Measurements from ENCODE around the gene MAP9. TPM values are rescaled to one million over a fixed set of nuclear protein-coding genes. Genes with fewer than 3 reads are reported as not detected.

Gene MAP9
- polyA plus RNA-seq, 1 of the 3 experiments (the other 2 are of a cell fraction): 4.1 TPM

DNA sequence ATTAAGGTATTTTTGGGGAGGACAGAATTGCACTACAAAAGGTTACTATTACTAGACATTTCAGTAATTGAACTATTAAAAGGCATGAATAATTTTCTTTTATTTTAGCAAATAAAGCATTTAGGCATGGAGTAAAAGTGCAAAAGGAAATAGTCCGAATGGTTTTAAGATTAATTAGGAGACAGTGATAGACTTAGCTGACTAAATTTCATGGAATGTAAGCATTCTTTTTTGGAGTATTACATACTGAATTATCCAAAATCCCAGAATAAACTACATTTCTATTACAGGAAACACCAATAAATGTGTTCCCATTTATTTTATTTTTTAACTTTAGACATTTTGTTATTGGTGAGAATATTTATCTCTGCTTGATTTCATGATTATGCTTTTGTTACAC lies 30.7 kb upstream of the MAP9 start:
- ChIA-PET CTCF (no interaction called here), POLR2A (no interaction called here)
- no peak overlapping the region for H3K4me2 ChIP-seq
- 36% methylated on average over 1 of the region's 1 CpG for WGBS (ENCODE audit: low lambda C conversion rate)
- H3K9me2 ChIP-seq: no peaks in the 10 kb centered on the region
- DNase-seq: no peak
- H3K4me1 ChIP-seq (ENCODE audit: control insufficient read depth in 1 of 2, insufficient read depth in 2 of 2, low read depth in 1 of 2, low read length in 1 of 2): no peaks in the 10 kb centered on the region
- H3K9me3 ChIP-seq: no peaks in the 10 kb centered on the region
- no peak overlapping the region for H3K9ac ChIP-seq
- no peaks in the 10 kb centered on the region for H3F3A ChIP-seq (replicated peaks; ENCODE audit: insufficient read depth)
- no peak for TF ChIP-seq RXRA (IDR thresholded peaks at IDR 0.05; ENCODE audit: borderline replicate concordance, low read depth)
- TF ChIP-seq, protein P1, sequence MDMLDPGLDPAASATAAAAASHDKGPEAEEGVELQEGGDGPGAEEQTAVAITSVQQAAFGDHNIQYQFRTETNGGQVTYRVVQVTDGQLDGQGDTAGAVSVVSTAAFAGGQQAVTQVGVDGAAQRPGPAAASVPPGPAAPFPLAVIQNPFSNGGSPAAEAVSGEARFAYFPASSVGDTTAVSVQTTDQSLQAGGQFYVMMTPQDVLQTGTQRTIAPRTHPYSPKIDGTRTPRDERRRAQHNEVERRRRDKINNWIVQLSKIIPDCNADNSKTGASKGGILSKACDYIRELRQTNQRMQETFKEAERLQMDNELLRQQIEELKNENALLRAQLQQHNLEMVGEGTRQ (IDR thresholded peaks at IDR 0.05; ENCODE audit: borderline replicate concordance, low read depth, low read length): no peak
- no peak for TF ChIP-seq ELF1 (IDR thresholded peaks at IDR 0.05)
- TF ChIP-seq MEF2A (IDR thresholded peaks at IDR 0.05; ENCODE audit: borderline replicate concordance, low read depth): no peak
- TF ChIP-seq MXI1 (IDR thresholded peaks at IDR 0.05; ENCODE audit: low read depth, low read length): no peak
- TF ChIP-seq, protein P2, sequence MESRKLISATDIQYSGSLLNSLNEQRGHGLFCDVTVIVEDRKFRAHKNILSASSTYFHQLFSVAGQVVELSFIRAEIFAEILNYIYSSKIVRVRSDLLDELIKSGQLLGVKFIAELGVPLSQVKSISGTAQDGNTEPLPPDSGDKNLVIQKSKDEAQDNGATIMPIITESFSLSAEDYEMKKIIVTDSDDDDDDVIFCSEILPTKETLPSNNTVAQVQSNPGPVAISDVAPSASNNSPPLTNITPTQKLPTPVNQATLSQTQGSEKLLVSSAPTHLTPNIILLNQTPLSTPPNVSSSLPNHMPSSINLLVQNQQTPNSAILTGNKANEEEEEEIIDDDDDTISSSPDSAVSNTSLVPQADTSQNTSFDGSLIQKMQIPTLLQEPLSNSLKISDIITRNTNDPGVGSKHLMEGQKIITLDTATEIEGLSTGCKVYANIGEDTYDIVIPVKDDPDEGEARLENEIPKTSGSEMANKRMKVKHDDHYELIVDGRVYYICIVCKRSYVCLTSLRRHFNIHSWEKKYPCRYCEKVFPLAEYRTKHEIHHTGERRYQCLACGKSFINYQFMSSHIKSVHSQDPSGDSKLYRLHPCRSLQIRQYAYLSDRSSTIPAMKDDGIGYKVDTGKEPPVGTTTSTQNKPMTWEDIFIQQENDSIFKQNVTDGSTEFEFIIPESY (IDR thresholded peaks at IDR 0.05; ENCODE audit: borderline replicate concordance, low read depth): no peak
- TF ChIP-seq SMC3 (IDR thresholded peaks at IDR 0.05; ENCODE audit: low read depth, low read length): no peak
- TF ChIP-seq TEAD4 (IDR thresholded peaks at IDR 0.05; ENCODE audit: borderline replicate concordance, insufficient read depth): no peak
- no peak for TF ChIP-seq NRF1 (IDR thresholded peaks at IDR 0.05; ENCODE audit: low read depth, low read length)
- TF ChIP-seq, protein P3, sequence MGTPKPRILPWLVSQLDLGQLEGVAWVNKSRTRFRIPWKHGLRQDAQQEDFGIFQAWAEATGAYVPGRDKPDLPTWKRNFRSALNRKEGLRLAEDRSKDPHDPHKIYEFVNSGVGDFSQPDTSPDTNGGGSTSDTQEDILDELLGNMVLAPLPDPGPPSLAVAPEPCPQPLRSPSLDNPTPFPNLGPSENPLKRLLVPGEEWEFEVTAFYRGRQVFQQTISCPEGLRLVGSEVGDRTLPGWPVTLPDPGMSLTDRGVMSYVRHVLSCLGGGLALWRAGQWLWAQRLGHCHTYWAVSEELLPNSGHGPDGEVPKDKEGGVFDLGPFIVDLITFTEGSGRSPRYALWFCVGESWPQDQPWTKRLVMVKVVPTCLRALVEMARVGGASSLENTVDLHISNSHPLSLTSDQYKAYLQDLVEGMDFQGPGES (IDR thresholded peaks at IDR 0.05; ENCODE audit: low read depth, low read length): no peak
- no peak for TF ChIP-seq YY1 (IDR thresholded peaks at IDR 0.05; ENCODE audit: low read depth)
- no peak for TF ChIP-seq JUND (IDR thresholded peaks at IDR 0.05)
- TF ChIP-seq FOXJ3 (CRISPR knock-in tag; IDR thresholded peaks at IDR 0.05): no peak
- TF ChIP-seq, protein P4, sequence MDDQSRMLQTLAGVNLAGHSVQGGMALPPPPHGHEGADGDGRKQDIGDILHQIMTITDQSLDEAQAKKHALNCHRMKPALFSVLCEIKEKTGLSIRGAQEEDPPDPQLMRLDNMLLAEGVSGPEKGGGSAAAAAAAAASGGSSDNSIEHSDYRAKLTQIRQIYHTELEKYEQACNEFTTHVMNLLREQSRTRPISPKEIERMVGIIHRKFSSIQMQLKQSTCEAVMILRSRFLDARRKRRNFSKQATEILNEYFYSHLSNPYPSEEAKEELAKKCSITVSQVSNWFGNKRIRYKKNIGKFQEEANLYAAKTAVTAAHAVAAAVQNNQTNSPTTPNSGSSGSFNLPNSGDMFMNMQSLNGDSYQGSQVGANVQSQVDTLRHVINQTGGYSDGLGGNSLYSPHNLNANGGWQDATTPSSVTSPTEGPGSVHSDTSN (IDR thresholded peaks at IDR 0.05): no peak
- no peak for TF ChIP-seq GATA2 (CRISPR knock-in tag; IDR thresholded peaks at IDR 0.05)
- TF ChIP-seq, protein P5, sequence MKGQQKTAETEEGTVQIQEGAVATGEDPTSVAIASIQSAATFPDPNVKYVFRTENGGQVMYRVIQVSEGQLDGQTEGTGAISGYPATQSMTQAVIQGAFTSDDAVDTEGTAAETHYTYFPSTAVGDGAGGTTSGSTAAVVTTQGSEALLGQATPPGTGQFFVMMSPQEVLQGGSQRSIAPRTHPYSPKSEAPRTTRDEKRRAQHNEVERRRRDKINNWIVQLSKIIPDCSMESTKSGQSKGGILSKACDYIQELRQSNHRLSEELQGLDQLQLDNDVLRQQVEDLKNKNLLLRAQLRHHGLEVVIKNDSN (IDR thresholded peaks at IDR 0.05; ENCODE audit: borderline replicate concordance, low read depth): no peak
- TF ChIP-seq FOXM1 (IDR thresholded peaks at IDR 0.05; ENCODE audit: low read depth): no peak
- TF ChIP-seq GABPA (IDR thresholded peaks at IDR 0.05; ENCODE audit: low read depth): no peak
- TF ChIP-seq NFIC (IDR thresholded peaks at IDR 0.05; ENCODE audit: borderline replicate concordance): no peak
- no peaks in the 10 kb centered on the region for H3K27me3 ChIP-seq (ENCODE audit: insufficient read depth)
- no peak overlapping the region for H3K27ac ChIP-seq (ENCODE audit: low read depth in 2 of 2, low read length in 1 of 2)
- H3K79me2 ChIP-seq (ENCODE audit: insufficient read depth): no peaks in the 10 kb centered on the region
- H4K20me1 ChIP-seq (ENCODE audit: insufficient read depth): no peaks in the 10 kb centered on the region
- no peaks in the 10 kb centered on the region for H3K36me3 ChIP-seq (replicated peaks in 1 of 2; ENCODE audit: control insufficient read depth in 1 of 2, insufficient read depth in 2 of 2, low read length in 1 of 2)
- H2AFZ ChIP-seq (ENCODE audit: low read depth): no peak overlapping the region
- no peak overlapping the region for H3K4me3 ChIP-seq (ENCODE audit: low read depth in 2 of 2, low read length in 1 of 2)
